WTC11 (cell line): ENCODE results near the gene MED27. TPM values are rescaled to one million over a fixed set of nuclear protein-coding genes. Genes with fewer than 3 reads are reported as not detected.

Experiments
- ATAC-seq: fragments of 200-7000 bp; cut with Tn5 transposase; 2 replicates; pipeline ENCODE4 v1.10.0; 2021; ENCODE audit warnings: mild to moderate bottlenecking, moderate library complexity
- CTCF ChIA-PET: fragments of 300-600 bp; sonication (Branson Sonifier 250); formaldehyde crosslinking; loops from one replicate; lab custom pipeline; 2021; ENCODE audit warnings: antibody characterized with exemption; lab: Charles Lee
- POLR2A ChIA-PET: fragments of 350-600 bp; sonication (Branson Sonifier 250); formaldehyde crosslinking; loops from one replicate; lab custom pipeline; 2021; ENCODE audit warnings: antibody characterized with exemption; lab: Charles Lee
- DNase-seq: peaks from one replicate; pipeline ENCODE4 v3.0.0; 2021; ENCODE audit warnings: low spot score
- H3K27ac Mint-ChIP-seq: 2 replicates; pipeline ENCODE4 v1.8.0; 2021; ENCODE audit warnings: mixed read lengths
- H3K27me3 Mint-ChIP-seq: 2 replicates; pipeline ENCODE4 v1.8.0; 2021; ENCODE audit warnings: low read depth, mild to moderate bottlenecking, moderate library complexity, mixed read lengths
- H3K36me3 Mint-ChIP-seq: 2 replicates; pipeline ENCODE4 v1.8.0; 2021; ENCODE audit warnings: mixed read lengths
- H3K4me1 Mint-ChIP-seq: 2 replicates; pipeline ENCODE4 v1.8.0; 2022; ENCODE audit warnings: mixed read lengths
- H3K4me3 Mint-ChIP-seq: 2 replicates; pipeline ENCODE4 v1.8.0; 2021; ENCODE audit warnings: mild to moderate bottlenecking, moderate library complexity, mixed read lengths
- H3K9me3 Mint-ChIP-seq: 2 replicates; pipeline ENCODE4 v1.8.0; 2021; ENCODE audit warnings: mixed read lengths
- ATF2 ChIP-seq: sonication (generic); formaldehyde crosslinking; IDR thresholded peaks from 2 replicates; pipeline ENCODE4 v1.8.1; 2022; ENCODE audit warnings: low read depth, missing genetic modification reagents, borderline replicate concordance
- ELF4 ChIP-seq: sonication (generic); formaldehyde crosslinking; IDR thresholded peaks from 2 replicates; pipeline ENCODE4 v1.8.1; 2022; ENCODE audit warnings: low read depth, mild to moderate bottlenecking, moderate library complexity, missing genetic modification reagents
- ERG ChIP-seq: fragments of 250-450 bp; sonication (Bioruptor Pico); IDR thresholded peaks from 2 replicates; pipeline ENCODE4 v1.8.0; 2021; ENCODE audit warnings: mild to moderate bottlenecking
- ETV6 ChIP-seq: sonication (generic); formaldehyde crosslinking; IDR thresholded peaks from 2 replicates; pipeline ENCODE4 v1.8.1; 2022; ENCODE audit warnings: mild to moderate bottlenecking, missing genetic modification reagents
- FOXJ3 ChIP-seq: sonication (generic); formaldehyde crosslinking; IDR thresholded peaks from 2 replicates; pipeline ENCODE4 v1.9.0; 2021; ENCODE audit warnings: missing genetic modification reagents, mild to moderate bottlenecking, borderline replicate concordance
- GABPB1 ChIP-seq: sonication (generic); formaldehyde crosslinking; IDR thresholded peaks from 2 replicates; pipeline ENCODE4 v1.8.1; 2023; ENCODE audit warnings: mild to moderate bottlenecking, missing genetic modification reagents
- JUN ChIP-seq: sonication (generic); formaldehyde crosslinking; IDR thresholded peaks from 2 replicates; pipeline ENCODE4 v1.8.0; 2023; ENCODE audit warnings: mild to moderate bottlenecking, missing genetic modification reagents
- NFE2L1 ChIP-seq: sonication (generic); formaldehyde crosslinking; IDR thresholded peaks from 2 replicates; pipeline ENCODE4 v1.8.1; 2023; ENCODE audit warnings: missing genetic modification reagents
- NR1H2 ChIP-seq: sonication (generic); formaldehyde crosslinking; IDR thresholded peaks from 2 replicates; pipeline ENCODE4 v1.9.0; 2021; ENCODE audit warnings: mild to moderate bottlenecking, moderate library complexity, missing genetic modification reagents
- OVOL2 ChIP-seq: fragments of 250-450 bp; sonication (Bioruptor Pico); IDR thresholded peaks from 2 replicates; pipeline ENCODE4 v1.9.0; 2021; ENCODE audit warnings: mild to moderate bottlenecking, borderline replicate concordance
- SMAD4 ChIP-seq: sonication (generic); formaldehyde crosslinking; IDR thresholded peaks from 2 replicates; pipeline ENCODE4 v1.8.0; 2022; ENCODE audit warnings: mild to moderate bottlenecking, missing genetic modification reagents
- SOX15 ChIP-seq: fragments of 250-450 bp; sonication (Bioruptor Pico); IDR thresholded peaks from 2 replicates; pipeline ENCODE4 v1.9.0; 2021; ENCODE audit warnings: mild to moderate bottlenecking
- ZNF121 ChIP-seq: sonication (generic); formaldehyde crosslinking; IDR thresholded peaks from 2 replicates; pipeline ENCODE4 v1.8.0; 2023; ENCODE audit warnings: missing genetic modification reagents
- ZNF396 ChIP-seq: fragments of 250-450 bp; sonication (Bioruptor Pico); IDR thresholded peaks from 2 replicates; pipeline ENCODE4 v1.8.0; 2021; ENCODE audit warnings: mild to moderate bottlenecking, moderate library complexity, borderline replicate concordance
- ZNF423 ChIP-seq: fragments of 250-450 bp; sonication (Bioruptor Pico); IDR thresholded peaks from 2 replicates; pipeline ENCODE4 v2.1.2; 2022; ENCODE audit warnings: mild to moderate bottlenecking, moderate library complexity
- total RNA-seq: library from RNA; stranded (reverse); gene quantifications from 3 replicates; pipeline ENCODE4 v1.2.3, GENCODE V29; 2021
- TF ChIP-seq, protein P1 (sequence below): sonication (generic); formaldehyde crosslinking; IDR thresholded peaks from 2 replicates; pipeline ENCODE4 v1.8.1; 2023; ENCODE audit warnings: mild to moderate bottlenecking, missing genetic modification reagents, moderate library complexity
- TF ChIP-seq, protein P2 (sequence below): sonication (generic); formaldehyde crosslinking; IDR thresholded peaks from 2 replicates; pipeline ENCODE4 v1.8.0; 2022; ENCODE audit warnings: mild to moderate bottlenecking, missing genetic modification reagents
- TF ChIP-seq, protein P3 (sequence below): sonication (generic); formaldehyde crosslinking; IDR thresholded peaks from 2 replicates; pipeline ENCODE4 v1.8.1; 2022; ENCODE audit warnings: missing genetic modification reagents, borderline replicate concordance
- TF ChIP-seq, protein P4 (sequence below): fragments of 250-450 bp; sonication (Bioruptor Pico); IDR thresholded peaks from 2 replicates; pipeline ENCODE4 v1.9.0; 2021; ENCODE audit warnings: mild to moderate bottlenecking, borderline replicate concordance
- TF ChIP-seq, protein P5 (sequence below): sonication (generic); formaldehyde crosslinking; conservative IDR thresholded peaks from 2 replicates; pipeline ENCODE4 v1.8.1; 2023; ENCODE audit warnings: mild to moderate bottlenecking, low read depth, missing genetic modification reagents, moderate library complexity

The MED27 gene
- total RNA-seq, 1 experiment from 2014 or later = 27.9 TPM

- H3K4me3 Mint-ChIP-seq = no peak overlapping the region
- no peaks in the 10 kb centered on the region; the same call in 1 of the 2 replicates for H3K36me3 Mint-ChIP-seq
- no peaks in the 10 kb centered on the region for H3K9me3 Mint-ChIP-seq
- H3K27ac Mint-ChIP-seq = no peak overlapping the region
- H3K4me1 Mint-ChIP-seq = peaks cover 10% of the 10 kb centered on the region
- TF ChIP-seq, protein P1, sequence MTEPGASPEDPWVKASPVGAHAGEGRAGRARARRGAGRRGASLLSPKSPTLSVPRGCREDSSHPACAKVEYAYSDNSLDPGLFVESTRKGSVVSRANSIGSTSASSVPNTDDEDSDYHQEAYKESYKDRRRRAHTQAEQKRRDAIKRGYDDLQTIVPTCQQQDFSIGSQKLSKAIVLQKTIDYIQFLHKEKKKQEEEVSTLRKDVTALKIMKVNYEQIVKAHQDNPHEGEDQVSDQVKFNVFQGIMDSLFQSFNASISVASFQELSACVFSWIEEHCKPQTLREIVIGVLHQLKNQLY (CRISPR knock-in tag) = no peak
- TF ChIP-seq ERG (no peak), SOX15 (CRISPR knock-in tag) (no peak), ZNF121 (no peak), ZNF423 (CRISPR knock-in tag) (no peak), JUN (no peak), OVOL2 (CRISPR knock-in tag) (no peak), ELF4 (no peak), FOXJ3 (CRISPR knock-in tag) (no peak)
- TF ChIP-seq, protein P2, sequence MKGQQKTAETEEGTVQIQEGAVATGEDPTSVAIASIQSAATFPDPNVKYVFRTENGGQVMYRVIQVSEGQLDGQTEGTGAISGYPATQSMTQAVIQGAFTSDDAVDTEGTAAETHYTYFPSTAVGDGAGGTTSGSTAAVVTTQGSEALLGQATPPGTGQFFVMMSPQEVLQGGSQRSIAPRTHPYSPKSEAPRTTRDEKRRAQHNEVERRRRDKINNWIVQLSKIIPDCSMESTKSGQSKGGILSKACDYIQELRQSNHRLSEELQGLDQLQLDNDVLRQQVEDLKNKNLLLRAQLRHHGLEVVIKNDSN (CRISPR knock-in tag) = no peak
- TF ChIP-seq, protein P3, sequence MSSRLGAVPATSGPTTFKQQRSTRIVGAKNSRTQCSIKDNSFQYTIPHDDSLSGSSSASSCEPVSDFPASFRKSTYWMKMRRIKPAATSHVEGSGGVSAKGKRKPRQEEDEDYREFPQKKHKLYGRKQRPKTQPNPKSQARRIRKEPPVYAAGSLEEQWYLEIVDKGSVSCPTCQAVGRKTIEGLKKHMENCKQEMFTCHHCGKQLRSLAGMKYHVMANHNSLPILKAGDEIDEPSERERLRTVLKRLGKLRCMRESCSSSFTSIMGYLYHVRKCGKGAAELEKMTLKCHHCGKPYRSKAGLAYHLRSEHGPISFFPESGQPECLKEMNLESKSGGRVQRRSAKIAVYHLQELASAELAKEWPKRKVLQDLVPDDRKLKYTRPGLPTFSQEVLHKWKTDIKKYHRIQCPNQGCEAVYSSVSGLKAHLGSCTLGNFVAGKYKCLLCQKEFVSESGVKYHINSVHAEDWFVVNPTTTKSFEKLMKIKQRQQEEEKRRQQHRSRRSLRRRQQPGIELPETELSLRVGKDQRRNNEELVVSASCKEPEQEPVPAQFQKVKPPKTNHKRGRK (CRISPR knock-in tag) = no peak
- TF ChIP-seq, protein P4, sequence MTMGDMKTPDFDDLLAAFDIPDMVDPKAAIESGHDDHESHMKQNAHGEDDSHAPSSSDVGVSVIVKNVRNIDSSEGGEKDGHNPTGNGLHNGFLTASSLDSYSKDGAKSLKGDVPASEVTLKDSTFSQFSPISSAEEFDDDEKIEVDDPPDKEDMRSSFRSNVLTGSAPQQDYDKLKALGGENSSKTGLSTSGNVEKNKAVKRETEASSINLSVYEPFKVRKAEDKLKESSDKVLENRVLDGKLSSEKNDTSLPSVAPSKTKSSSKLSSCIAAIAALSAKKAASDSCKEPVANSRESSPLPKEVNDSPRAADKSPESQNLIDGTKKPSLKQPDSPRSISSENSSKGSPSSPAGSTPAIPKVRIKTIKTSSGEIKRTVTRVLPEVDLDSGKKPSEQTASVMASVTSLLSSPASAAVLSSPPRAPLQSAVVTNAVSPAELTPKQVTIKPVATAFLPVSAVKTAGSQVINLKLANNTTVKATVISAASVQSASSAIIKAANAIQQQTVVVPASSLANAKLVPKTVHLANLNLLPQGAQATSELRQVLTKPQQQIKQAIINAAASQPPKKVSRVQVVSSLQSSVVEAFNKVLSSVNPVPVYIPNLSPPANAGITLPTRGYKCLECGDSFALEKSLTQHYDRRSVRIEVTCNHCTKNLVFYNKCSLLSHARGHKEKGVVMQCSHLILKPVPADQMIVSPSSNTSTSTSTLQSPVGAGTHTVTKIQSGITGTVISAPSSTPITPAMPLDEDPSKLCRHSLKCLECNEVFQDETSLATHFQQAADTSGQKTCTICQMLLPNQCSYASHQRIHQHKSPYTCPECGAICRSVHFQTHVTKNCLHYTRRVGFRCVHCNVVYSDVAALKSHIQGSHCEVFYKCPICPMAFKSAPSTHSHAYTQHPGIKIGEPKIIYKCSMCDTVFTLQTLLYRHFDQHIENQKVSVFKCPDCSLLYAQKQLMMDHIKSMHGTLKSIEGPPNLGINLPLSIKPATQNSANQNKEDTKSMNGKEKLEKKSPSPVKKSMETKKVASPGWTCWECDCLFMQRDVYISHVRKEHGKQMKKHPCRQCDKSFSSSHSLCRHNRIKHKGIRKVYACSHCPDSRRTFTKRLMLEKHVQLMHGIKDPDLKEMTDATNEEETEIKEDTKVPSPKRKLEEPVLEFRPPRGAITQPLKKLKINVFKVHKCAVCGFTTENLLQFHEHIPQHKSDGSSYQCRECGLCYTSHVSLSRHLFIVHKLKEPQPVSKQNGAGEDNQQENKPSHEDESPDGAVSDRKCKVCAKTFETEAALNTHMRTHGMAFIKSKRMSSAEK (CRISPR knock-in tag) = no peak
- ATAC-seq (no peak), DNase-seq (no peak)
- POLR2A ChIA-PET = no interaction called here
- CTCF ChIA-PET = no interaction called here
- H3K27me3 Mint-ChIP-seq = no peaks in the 10 kb centered on the region
Measured at GRCh38 chr9:132068605-132069004, 11.1 kb downstream of the MED27 start.

DNA sequence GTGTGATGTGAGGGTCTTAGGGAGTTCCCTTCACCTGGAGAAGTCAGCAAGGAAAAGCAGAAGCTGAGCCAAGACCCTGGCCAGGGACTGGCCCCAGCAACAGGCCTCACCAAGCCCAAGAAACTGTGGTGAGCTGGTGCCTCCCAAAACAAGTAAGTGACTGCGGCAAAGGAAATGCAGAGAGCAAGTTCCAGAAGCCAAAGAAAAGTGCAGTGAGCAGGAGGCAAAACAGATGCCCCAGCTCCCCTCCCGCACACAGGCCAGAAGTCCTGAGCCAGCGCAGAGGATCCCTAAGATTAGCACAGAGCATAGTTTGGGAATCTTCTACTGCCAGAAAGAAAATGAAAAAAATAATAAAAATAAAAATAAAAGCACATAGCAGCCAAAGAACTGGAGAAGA is 13.2 kb downstream of the MED27 start:
- CTCF ChIA-PET = no interaction called here
- Mint-ChIP-seq H3K4me3 (no peak overlapping the region), H3K4me1 (peaks cover 15% of the 10 kb centered on the region), H3K9me3 (no peaks in the 10 kb centered on the region), H3K27ac (peak overlapping the region; percentile 6; the same call in 1 of the 2 replicates), H3K36me3 (no peaks in the 10 kb centered on the region; the same call in 1 of the 2 replicates), H3K27me3 (no peaks in the 10 kb centered on the region)
- DNase-seq = no peak
- TF ChIP-seq SMAD4 (CRISPR knock-in tag) (no peak), ETV6 (CRISPR knock-in tag) (no peak), GABPB1 (no peak), ATF2 (no peak), ZNF396 (no peak), ZNF121 (no peak), NR1H2 (CRISPR knock-in tag) (no peak), NFE2L1 (CRISPR knock-in tag) (no peak)
- TF ChIP-seq, protein P2 (CRISPR knock-in tag) = no peak
- TF ChIP-seq, protein P5, sequence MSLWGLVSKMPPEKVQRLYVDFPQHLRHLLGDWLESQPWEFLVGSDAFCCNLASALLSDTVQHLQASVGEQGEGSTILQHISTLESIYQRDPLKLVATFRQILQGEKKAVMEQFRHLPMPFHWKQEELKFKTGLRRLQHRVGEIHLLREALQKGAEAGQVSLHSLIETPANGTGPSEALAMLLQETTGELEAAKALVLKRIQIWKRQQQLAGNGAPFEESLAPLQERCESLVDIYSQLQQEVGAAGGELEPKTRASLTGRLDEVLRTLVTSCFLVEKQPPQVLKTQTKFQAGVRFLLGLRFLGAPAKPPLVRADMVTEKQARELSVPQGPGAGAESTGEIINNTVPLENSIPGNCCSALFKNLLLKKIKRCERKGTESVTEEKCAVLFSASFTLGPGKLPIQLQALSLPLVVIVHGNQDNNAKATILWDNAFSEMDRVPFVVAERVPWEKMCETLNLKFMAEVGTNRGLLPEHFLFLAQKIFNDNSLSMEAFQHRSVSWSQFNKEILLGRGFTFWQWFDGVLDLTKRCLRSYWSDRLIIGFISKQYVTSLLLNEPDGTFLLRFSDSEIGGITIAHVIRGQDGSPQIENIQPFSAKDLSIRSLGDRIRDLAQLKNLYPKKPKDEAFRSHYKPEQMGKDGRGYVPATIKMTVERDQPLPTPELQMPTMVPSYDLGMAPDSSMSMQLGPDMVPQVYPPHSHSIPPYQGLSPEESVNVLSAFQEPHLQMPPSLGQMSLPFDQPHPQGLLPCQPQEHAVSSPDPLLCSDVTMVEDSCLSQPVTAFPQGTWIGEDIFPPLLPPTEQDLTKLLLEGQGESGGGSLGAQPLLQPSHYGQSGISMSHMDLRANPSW (CRISPR knock-in tag) = no peak
- POLR2A ChIA-PET = no interaction called here
- no peak for ATAC-seq
